ENCODE measurements around the gene CALML6.
"Not testable (repeated sequence)": the region's sequence is repeated elsewhere in the genome, so short reads cannot be mapped to it uniquely, and the experiment has no call there.

Gene CALML6

GRCh38 chr1:1876335-1876930, 38.6 kb upstream of the CALML6 start:
- H3K27ac ChIP-seq, result no peak overlapping the region
- TF ChIP-seq ZFX (IDR thresholded peaks at IDR 0.05), result no peak
- TF ChIP-seq, protein P1, sequence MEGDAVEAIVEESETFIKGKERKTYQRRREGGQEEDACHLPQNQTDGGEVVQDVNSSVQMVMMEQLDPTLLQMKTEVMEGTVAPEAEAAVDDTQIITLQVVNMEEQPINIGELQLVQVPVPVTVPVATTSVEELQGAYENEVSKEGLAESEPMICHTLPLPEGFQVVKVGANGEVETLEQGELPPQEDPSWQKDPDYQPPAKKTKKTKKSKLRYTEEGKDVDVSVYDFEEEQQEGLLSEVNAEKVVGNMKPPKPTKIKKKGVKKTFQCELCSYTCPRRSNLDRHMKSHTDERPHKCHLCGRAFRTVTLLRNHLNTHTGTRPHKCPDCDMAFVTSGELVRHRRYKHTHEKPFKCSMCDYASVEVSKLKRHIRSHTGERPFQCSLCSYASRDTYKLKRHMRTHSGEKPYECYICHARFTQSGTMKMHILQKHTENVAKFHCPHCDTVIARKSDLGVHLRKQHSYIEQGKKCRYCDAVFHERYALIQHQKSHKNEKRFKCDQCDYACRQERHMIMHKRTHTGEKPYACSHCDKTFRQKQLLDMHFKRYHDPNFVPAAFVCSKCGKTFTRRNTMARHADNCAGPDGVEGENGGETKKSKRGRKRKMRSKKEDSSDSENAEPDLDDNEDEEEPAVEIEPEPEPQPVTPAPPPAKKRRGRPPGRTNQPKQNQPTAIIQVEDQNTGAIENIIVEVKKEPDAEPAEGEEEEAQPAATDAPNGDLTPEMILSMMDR (conservative IDR thresholded peaks at IDR 0.05), result no peak

DNA sequence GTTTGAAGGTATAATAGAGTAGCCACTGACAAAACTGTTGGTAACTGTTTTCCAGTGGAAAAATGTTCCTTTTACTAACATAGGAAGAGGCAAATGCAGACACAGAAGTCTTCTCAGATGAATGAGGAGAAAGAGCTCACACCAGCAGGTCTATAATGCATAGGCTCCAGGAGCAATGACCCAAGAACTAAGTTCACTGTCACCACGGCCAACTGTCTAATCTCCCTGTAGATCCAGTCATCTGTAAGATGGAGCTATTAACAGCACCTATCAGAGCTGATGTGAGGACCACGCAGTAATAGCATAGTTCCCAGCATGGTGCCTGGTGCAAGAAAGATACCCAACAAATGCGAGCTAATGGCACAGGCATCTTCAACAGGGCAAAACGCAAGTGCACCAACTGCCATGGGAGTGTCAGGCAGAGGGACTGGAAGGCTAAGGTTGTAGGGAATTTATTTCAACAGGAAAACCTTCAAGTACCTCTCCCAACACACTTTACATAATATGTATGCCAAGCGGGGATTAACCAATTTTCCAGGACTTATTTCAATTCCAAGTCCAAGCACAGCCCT, 37.1 kb upstream of the CALML6 start:
- no peak overlapping the region for H3K27ac ChIP-seq
- TF ChIP-seq, protein P1 (conservative IDR thresholded peaks at IDR 0.05), result no peak
- TF ChIP-seq ZFX (IDR thresholded peaks at IDR 0.05), result no peak

GRCh38 chr1:1879942-1880341, 35.1 kb upstream of the CALML6 start:
- no peak overlapping the region for H3K27ac ChIP-seq
- TF ChIP-seq ZFX (IDR thresholded peaks at IDR 0.05), result no peak
- TF ChIP-seq, protein P1 (conservative IDR thresholded peaks at IDR 0.05), result no peak

DNA sequence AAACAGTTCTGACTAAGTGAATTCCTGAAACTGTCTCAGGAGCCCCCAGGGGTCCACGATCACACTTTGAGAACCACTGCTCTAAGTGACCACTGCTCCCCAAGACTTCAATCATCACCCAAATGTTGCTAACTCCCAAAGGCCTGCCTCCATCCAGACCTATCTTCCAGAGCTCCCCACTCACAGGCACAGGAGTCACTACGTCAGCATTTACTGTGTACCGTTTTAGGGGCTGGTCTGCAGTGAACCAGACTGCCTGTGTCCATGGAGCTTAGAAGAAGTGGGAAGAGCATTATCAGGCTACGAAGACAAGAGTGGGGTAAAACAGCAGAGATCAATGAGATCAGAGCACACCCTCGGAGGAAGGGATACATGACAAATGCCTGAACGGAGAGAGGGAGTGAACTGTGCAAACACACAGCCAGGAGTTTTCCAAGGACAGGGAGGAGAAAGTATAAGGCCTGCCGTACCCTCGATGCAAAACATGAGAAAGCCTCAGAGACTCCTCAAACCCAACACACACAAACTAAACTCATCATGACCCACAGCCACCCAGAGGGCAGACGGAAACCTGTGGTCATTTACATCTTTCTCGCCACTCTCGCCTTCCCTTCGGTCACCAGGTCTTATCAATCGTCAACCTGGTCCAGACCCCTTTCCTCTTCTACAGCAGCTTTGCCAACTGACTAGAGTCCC, 34.3 kb upstream of the CALML6 start:
- no peak overlapping the region for H3K27ac ChIP-seq
- no peak for TF ChIP-seq ZFX (IDR thresholded peaks at IDR 0.05)

GRCh38 chr1:1881727-1882126, 33.3 kb upstream of the CALML6 start:
- H3K27ac ChIP-seq, result no peak overlapping the region
- TF ChIP-seq ZFX (IDR thresholded peaks at IDR 0.05), result no peak
- TF ChIP-seq, protein P1 (conservative IDR thresholded peaks at IDR 0.05), result no peak

DNA sequence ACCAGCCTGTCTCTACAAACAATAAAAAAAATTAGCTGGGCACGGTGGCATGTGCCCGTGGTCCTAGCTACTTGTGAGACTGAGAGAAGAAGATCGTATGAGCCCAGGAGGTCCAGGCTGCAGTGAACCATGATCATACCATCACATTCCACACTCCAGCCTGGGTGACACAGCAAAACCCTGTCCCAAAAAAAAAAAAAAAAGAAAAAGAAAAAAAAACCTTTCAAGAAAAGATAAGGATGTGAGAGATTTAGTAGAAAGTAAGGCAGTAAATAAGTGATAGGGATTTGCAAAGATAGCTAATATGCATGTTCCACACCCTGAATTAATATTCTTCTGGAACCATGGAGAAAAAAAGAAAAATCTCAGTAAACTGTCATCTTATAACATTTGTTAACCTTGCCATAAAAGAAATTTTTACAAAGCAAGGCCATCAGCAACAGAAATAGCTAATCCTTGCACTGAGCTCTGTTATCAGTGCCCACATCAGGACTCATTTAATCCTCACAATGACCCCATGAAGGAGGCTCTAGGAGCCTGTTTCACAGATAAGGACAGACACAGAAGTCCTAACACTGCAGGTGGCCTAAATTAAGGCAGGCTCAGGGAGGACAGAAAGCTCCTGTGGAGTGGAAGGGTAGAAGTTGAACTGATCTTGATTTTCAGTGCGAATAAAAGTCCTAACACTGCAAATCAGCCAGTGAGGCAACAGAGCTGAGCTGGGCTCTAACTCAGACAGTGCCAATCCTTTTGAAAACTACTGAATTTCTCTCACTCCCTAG, 31.8 kb upstream of the CALML6 start:
- H3K27ac ChIP-seq, result no peak overlapping the region; the same call in 1 of the 2 replicates
- TF ChIP-seq, protein P1 (conservative IDR thresholded peaks at IDR 0.05), result no peak
- TF ChIP-seq ZFX (IDR thresholded peaks at IDR 0.05), result no peak

DNA sequence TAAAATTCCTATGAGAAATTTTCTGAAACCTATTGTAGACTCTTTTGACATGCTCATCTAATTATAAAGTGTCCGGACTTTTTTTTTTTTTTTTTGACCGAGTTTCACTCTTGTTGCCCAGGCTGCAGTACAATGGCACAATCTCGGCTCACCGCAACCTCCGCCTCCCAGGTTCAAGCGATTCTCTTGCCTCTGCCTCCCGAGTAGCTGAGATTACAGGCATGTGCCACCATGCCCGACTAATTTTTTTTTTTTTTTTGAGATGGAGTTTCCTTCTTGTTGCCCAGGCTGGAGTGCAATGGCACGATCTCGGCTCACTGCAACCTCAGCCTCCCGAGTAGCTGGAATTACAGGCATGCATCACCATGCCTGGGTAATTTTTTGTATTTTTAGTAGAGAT, 31.2 kb upstream of the CALML6 start:
- not testable (repeated sequence) for H3K27ac ChIP-seq

GRCh38 chr1:1889090-1889750, 25.8 kb upstream of the CALML6 start:
- TF ChIP-seq ZFX (IDR thresholded peaks at IDR 0.05), result no peak
- TF ChIP-seq, protein P1 (conservative IDR thresholded peaks at IDR 0.05), result no peak
- peak overlapping the region; percentile 83 for H3K27ac ChIP-seq
